ENCODE results near the gene TBPL1.

- TF ChIP-seq CTCF (optimal IDR thresholded peaks at IDR 0.05 in 1 of 3, IDR thresholded peaks at IDR 0.05 in 1 of 3, conservative IDR thresholded peaks at IDR 0.05 in 1 of 3; ENCODE audit: extremely low read depth in 1 of 3, insufficient read depth in 2 of 3, low read length in 3 of 3) = no peak
- no peak for TF ChIP-seq EZH2 (IDR thresholded peaks at IDR 0.05; ENCODE audit: low read length)
These were observed 18.8 kb downstream of the TBPL1 start for GRCh38 chr6:133971861-133972260.
